Skeletal muscle satellite cell (primary cell): ENCODE results near the gene ELAC1. TPM values are rescaled to one million over a fixed set of nuclear protein-coding genes. Genes with fewer than 3 reads are reported as not detected.

ENCODE experiments used
- H3K27me3 ChIP-seq: 2 replicates; pipeline ENCODE4 v1.7.0; 2013; ENCODE audit warnings: low read length; ENCODE audit not compliant: control insufficient read depth, insufficient read depth
- H3K36me3 ChIP-seq: 2 replicates; pipeline ENCODE4 v1.7.0; 2013; ENCODE audit warnings: mild to moderate bottlenecking, control low read depth, low read length; ENCODE audit not compliant: insufficient read depth
- H3K4me1 ChIP-seq: 2 replicates; pipeline ENCODE4 v1.7.0; 2013; ENCODE audit warnings: low read length; ENCODE audit not compliant: control insufficient read depth, insufficient read depth
- H3K4me2 ChIP-seq: 2 replicates; pipeline ENCODE4 v1.7.0; 2013; ENCODE audit warnings: mild to moderate bottlenecking, low read length
- H3K4me3 ChIP-seq: 2 replicates; pipeline ENCODE4 v1.7.0; 2013; ENCODE audit warnings: low read length
- H3K9ac ChIP-seq: 2 replicates; pipeline ENCODE4 v1.7.0; 2013; ENCODE audit warnings: mild to moderate bottlenecking, low read depth, low read length, moderate library complexity
- H3K9me3 ChIP-seq: replicated peaks from 2 replicates; pipeline ENCODE4 v1.7.0; 2013; ENCODE audit warnings: mild to moderate bottlenecking, control low read depth, low read length
- total RNA-seq: library from RNA; depleted of rRNA; stranded (reverse); fragments of >200 nt; gene quantifications from 2 replicates; pipeline ENCODE4 v1.2.3, GENCODE V29; 2012; rRNA removed

ELAC1 gene
- 6.6 and 9.0 TPM in 2 replicates for total RNA-seq

GRCh38 chr18:50967714-50968661, at the start of gene ELAC1:
Gene ELAC1, plus strand, starts transcription at chr18:50968040. Its CDS starts 6,365 bp downstream, at chr18:50974405.
- Histone ChIP-seq H3K9ac (peak within 1 kb of the TSS; percentile 99), H3K9me3 (no peaks in the 10 kb centered on the region), H3K27me3 (no peaks in the 10 kb centered on the region), H3K4me2 (peak within 1 kb of the TSS; percentile 78), H3K4me3 (peak within 1 kb of the TSS; percentile 91), H3K36me3 (no peaks in the 10 kb centered on the region), H3K4me1 (peaks cover 10% of the 10 kb centered on the region)

GRCh38 chr18:50918153-50918552, 49.7 kb upstream of the ELAC1 start:
- Histone ChIP-seq H3K36me3 (peaks cover 5% of the 10 kb centered on the region), H3K4me2 (no peak overlapping the region)

GRCh38 chr18:50924372-50924771, 43.5 kb upstream of the ELAC1 start:
- no peak overlapping the region for H3K4me2 ChIP-seq
- H3K4me1 ChIP-seq: peaks cover 3% of the 10 kb centered on the region
- no peaks in the 10 kb centered on the region for H3K9me3 ChIP-seq
- H3K9ac ChIP-seq: no peak overlapping the region
- H3K27me3 ChIP-seq: no peaks in the 10 kb centered on the region
- H3K4me3 ChIP-seq: no peak overlapping the region
- H3K36me3 ChIP-seq: peaks cover 15% of the 10 kb centered on the region

More at GRCh38 chr18:50918153-50918552, 49.7 kb upstream of the ELAC1 start:
- Histone ChIP-seq H3K4me1 (peaks cover 20% of the 10 kb centered on the region), H3K9ac (no peak overlapping the region), H3K9me3 (no peaks in the 10 kb centered on the region), H3K4me3 (no peak overlapping the region), H3K27me3 (no peaks in the 10 kb centered on the region)

- Histone ChIP-seq H3K36me3 (peaks cover 12% of the 10 kb centered on the region), H3K27me3 (no peaks in the 10 kb centered on the region), H3K4me1 (peaks cover 3% of the 10 kb centered on the region), H3K4me2 (no peak overlapping the region), H3K4me3 (no peak overlapping the region), H3K9me3 (no peaks in the 10 kb centered on the region), H3K9ac (no peak overlapping the region)
Observed at GRCh38 chr18:50926521-50926920, 41.3 kb upstream of the ELAC1 start.

- peaks cover 12% of the 10 kb centered on the region for H3K36me3 ChIP-seq
- H3K9me3 ChIP-seq: no peaks in the 10 kb centered on the region
- H3K4me3 ChIP-seq: no peak overlapping the region
- no peaks in the 10 kb centered on the region for H3K27me3 ChIP-seq
- H3K9ac ChIP-seq: no peak overlapping the region
- peaks cover 3% of the 10 kb centered on the region for H3K4me1 ChIP-seq
- no peak overlapping the region for H3K4me2 ChIP-seq
Observed at GRCh38 chr18:50928551-50928950, 39.3 kb upstream of the ELAC1 start.

- Histone ChIP-seq H3K4me3 (no peak overlapping the region), H3K9ac (no peak overlapping the region), H3K27me3 (no peaks in the 10 kb centered on the region), H3K36me3 (no peaks in the 10 kb centered on the region), H3K9me3 (no peaks in the 10 kb centered on the region), H3K4me1 (no peaks in the 10 kb centered on the region), H3K4me2 (no peak overlapping the region)
Observed at GRCh38 chr18:50933684-50934083, 34.2 kb upstream of the ELAC1 start.

GRCh38 chr18:50934545-50935211, 33.2 kb upstream of the ELAC1 start:
- H3K9ac ChIP-seq: no peak overlapping the region
- no peak overlapping the region for H3K4me2 ChIP-seq
- H3K4me1 ChIP-seq: no peaks in the 10 kb centered on the region
- H3K9me3 ChIP-seq: no peaks in the 10 kb centered on the region
- H3K4me3 ChIP-seq: no peak overlapping the region
- H3K36me3 ChIP-seq: no peaks in the 10 kb centered on the region
- no peaks in the 10 kb centered on the region for H3K27me3 ChIP-seq

- no peaks in the 10 kb centered on the region for H3K4me1 ChIP-seq
- H3K4me2 ChIP-seq: no peak overlapping the region
- no peaks in the 10 kb centered on the region for H3K9me3 ChIP-seq
- no peaks in the 10 kb centered on the region for H3K27me3 ChIP-seq
- H3K36me3 ChIP-seq: peaks cover 2% of the 10 kb centered on the region
- H3K4me3 ChIP-seq: no peak overlapping the region
- no peak overlapping the region for H3K9ac ChIP-seq
Observed at GRCh38 chr18:50935493-50936191, 32.2 kb upstream of the ELAC1 start.

GRCh38 chr18:50937183-50937582, 30.7 kb upstream of the ELAC1 start:
- Histone ChIP-seq H3K9ac (no peak overlapping the region), H3K9me3 (no peaks in the 10 kb centered on the region), H3K27me3 (no peaks in the 10 kb centered on the region), H3K4me3 (no peak overlapping the region), H3K36me3 (peaks cover 4% of the 10 kb centered on the region), H3K4me2 (no peak overlapping the region), H3K4me1 (no peaks in the 10 kb centered on the region)

- Histone ChIP-seq H3K4me3 (no peak overlapping the region), H3K4me2 (no peak overlapping the region), H3K9me3 (no peaks in the 10 kb centered on the region), H3K36me3 (peaks cover 4% of the 10 kb centered on the region), H3K9ac (no peak overlapping the region), H3K4me1 (no peaks in the 10 kb centered on the region), H3K27me3 (no peaks in the 10 kb centered on the region)
Observed at GRCh38 chr18:50938912-50939311, 28.9 kb upstream of the ELAC1 start.

- H3K9ac ChIP-seq: no peak overlapping the region
- H3K9me3 ChIP-seq: no peaks in the 10 kb centered on the region
- H3K4me2 ChIP-seq: no peak overlapping the region
- no peak overlapping the region for H3K4me3 ChIP-seq
- peaks cover 4% of the 10 kb centered on the region for H3K36me3 ChIP-seq
- H3K27me3 ChIP-seq: no peaks in the 10 kb centered on the region
- peaks cover 4% of the 10 kb centered on the region for H3K4me1 ChIP-seq
Observed at GRCh38 chr18:50944245-50944932, 23.5 kb upstream of the ELAC1 start.
